OCI-LY3 (cell line): Measurements from ENCODE around the gene ADGRG4.

Experiments
- H2AFZ ChIP-seq: fragments of 200-600, 300-600 bp; shearing (Covaris generic); 2 replicates; pipeline ENCODE4 v1.6.0; 2014; ENCODE audit warnings: antibody characterized with exemption, low read depth, low read length
- H3K27ac ChIP-seq: fragments of 200-600, 300-600 bp; sonication (generic); 2 replicates; pipeline ENCODE4 v1.5.1; 2014; ENCODE audit warnings: mild to moderate bottlenecking, low read length, moderate library complexity, mixed read lengths
- H3K27me3 ChIP-seq: fragments of 200-600, 300-600 bp; sonication (generic); 2 replicates; pipeline ENCODE4 v1.6.1; 2014; ENCODE audit warnings: low read depth, low read length, mixed read lengths
- H3K36me3 ChIP-seq: fragments of 200-600, 300-600 bp; sonication (generic); replicated peaks from 2 replicates; pipeline ENCODE3; 2014; ENCODE audit warnings: low read depth, low read length, mixed read lengths
- H3K4me1 ChIP-seq: fragments of 300-600, 200-600 bp; sonication (generic); 2 replicates; pipeline ENCODE4 v1.6.1; 2014; ENCODE audit warnings: low read length, mixed read lengths
- H3K4me2 ChIP-seq: fragments of 200-600, 300-600 bp; sonication (generic); 2 replicates; pipeline ENCODE4 v1.6.1; 2014; ENCODE audit warnings: low read length, mixed read lengths
- H3K4me3 ChIP-seq: fragments of 300-600, 200-600 bp; sonication (generic); 2 replicates; pipeline ENCODE4 v1.5.1; 2014; ENCODE audit warnings: antibody characterized with exemption, mild to moderate bottlenecking, low read length, moderate library complexity
- H3K79me2 ChIP-seq: fragments of 300-600, 200-600 bp; shearing (Covaris generic); 2 replicates; pipeline ENCODE4 v1.6.1; 2014; ENCODE audit warnings: mild to moderate bottlenecking, low read length, mixed read lengths
- H3K9ac ChIP-seq: fragments of 300-600, 200-600 bp; shearing (Covaris generic); 2 replicates; pipeline ENCODE4 v1.6.0; 2014; ENCODE audit warnings: mild to moderate bottlenecking, low read length, moderate library complexity
- H3K9me3 ChIP-seq: fragments of 200-600, 300-600 bp; shearing (Covaris generic); 2 replicates; pipeline ENCODE4 v1.6.1; 2014; ENCODE audit warnings: low read length, mixed read lengths; ENCODE audit not compliant: insufficient read depth
- H4K20me1 ChIP-seq: fragments of 200-600, 300-600 bp; sonication (generic); 2 replicates; pipeline ENCODE4 v1.6.1; 2016; ENCODE audit warnings: low read length, mixed read lengths; ENCODE audit not compliant: insufficient read depth
- CTCF ChIP-seq: fragments of 200-600, 300-600 bp; sonication (generic); IDR thresholded peaks from 2 replicates; pipeline ENCODE4 v1.5.1; 2014; ENCODE audit warnings: antibody characterized with exemption, low read length, low read depth
- EZH2phosphoT487 ChIP-seq: fragments of 200-600 bp; shearing (Covaris generic); IDR thresholded peaks from 2 replicates; pipeline ENCODE4 v1.6.1; 2018; ENCODE audit warnings: antibody characterized with exemption, mixed run types, low read depth

ADGRG4 gene

GRCh38 chrX:136262243-136262642, 38.5 kb upstream of the ADGRG4 start:
- Histone ChIP-seq H3K36me3 (no peaks in the 10 kb centered on the region), H4K20me1 (no peaks in the 10 kb centered on the region), H3K9me3 (no peaks in the 10 kb centered on the region), H3K27ac (no peak overlapping the region), H3K27me3 (no peaks in the 10 kb centered on the region), H3K4me1 (no peaks in the 10 kb centered on the region), H3K9ac (no peak overlapping the region), H3K4me2 (no peak overlapping the region), H2AFZ (no peak overlapping the region), H3K79me2 (no peaks in the 10 kb centered on the region), H3K4me3 (no peak overlapping the region)
- TF ChIP-seq EZH2phosphoT487 (no peak), CTCF (no peak)

- no peaks in the 10 kb centered on the region for H3K9me3 ChIP-seq
- no peaks in the 10 kb centered on the region for H3K79me2 ChIP-seq
- H3K9ac ChIP-seq = no peak overlapping the region
- no peaks in the 10 kb centered on the region for H3K4me1 ChIP-seq
- no peaks in the 10 kb centered on the region for H3K36me3 ChIP-seq
- no peak overlapping the region for H3K4me2 ChIP-seq
- TF ChIP-seq CTCF = no peak
- TF ChIP-seq EZH2phosphoT487 = no peak
- no peak overlapping the region for H3K4me3 ChIP-seq
- H4K20me1 ChIP-seq = no peaks in the 10 kb centered on the region
- no peaks in the 10 kb centered on the region for H3K27me3 ChIP-seq
- no peak overlapping the region for H3K27ac ChIP-seq
- H2AFZ ChIP-seq = no peak overlapping the region
Observed at GRCh38 chrX:136262812-136263315, 37.9 kb upstream of the ADGRG4 start.

GRCh38 chrX:136266828-136267227, 33.9 kb upstream of the ADGRG4 start:
- Histone ChIP-seq H2AFZ (no peak overlapping the region), H3K9me3 (no peaks in the 10 kb centered on the region), H3K4me3 (no peak overlapping the region), H3K9ac (no peak overlapping the region), H3K27ac (no peak overlapping the region), H3K4me2 (no peak overlapping the region), H3K36me3 (no peaks in the 10 kb centered on the region), H3K27me3 (no peaks in the 10 kb centered on the region), H3K4me1 (peaks cover 7% of the 10 kb centered on the region), H3K79me2 (no peaks in the 10 kb centered on the region), H4K20me1 (no peaks in the 10 kb centered on the region)
- TF ChIP-seq CTCF (no peak), EZH2phosphoT487 (no peak)

- Histone ChIP-seq H3K36me3 (no peaks in the 10 kb centered on the region), H2AFZ (peak overlapping the region; percentile 77), H3K27me3 (no peaks in the 10 kb centered on the region), H3K27ac (no peak overlapping the region), H3K79me2 (no peaks in the 10 kb centered on the region), H3K4me1 (peaks cover 7% of the 10 kb centered on the region), H3K4me3 (no peak overlapping the region), H3K9ac (no peak overlapping the region), H3K9me3 (no peaks in the 10 kb centered on the region), H3K4me2 (no peak overlapping the region), H4K20me1 (no peaks in the 10 kb centered on the region)
- TF ChIP-seq CTCF (peak; percentile 73), EZH2phosphoT487 (no peak)
Observed at GRCh38 chrX:136268051-136269048, 32.4 kb upstream of the ADGRG4 start.
